Right lobe of liver (tissue), 6 donors: Measurements from ENCODE around the gene LYL1. TPM values are rescaled to one million over a fixed set of nuclear protein-coding genes. Genes with fewer than 3 reads are reported as not detected.

Experiments used
- ATAC-seq, 4 donors: fragments of 200-7000 bp; cut with Tn5 transposase; one replicate each; pipeline ENCODE4 v1.9.1; 2020; ENCODE audit warnings: mild to moderate bottlenecking in 4 of 4, moderate library complexity in 4 of 4
- DNase-seq, 3 donors: peaks; one replicate each; pipeline ENCODE4 v3.0.0-alpha.2; 2020
- H3K27ac ChIP-seq, 3 donors: fragments of 200-600 bp; one replicate each; pipeline ENCODE4 v1.8.0; 2022
- H3K27me3 ChIP-seq, 2 donors: fragments of 200-600 bp; one replicate each; pipeline ENCODE4 v1.8.0; 2022
- H3K36me3 ChIP-seq, 4 donors: fragments of 200-600 bp; sonication (generic) in 1 of 4; one replicate each; pipeline versions ENCODE4 v1.5.1 to v1.8.0; 2017 to 2022; ENCODE audit warnings: control low read depth in 1 of 4
- H3K4me1 ChIP-seq, 4 donors: fragments of 200-600 bp; sonication (generic) in 1 of 4; one replicate each; pipeline versions ENCODE4 v1.5.1 to v1.8.0; 2017 to 2022; ENCODE audit warnings: control low read depth in 1 of 4
- H3K4me3 ChIP-seq, 3 donors: fragments of 200-600 bp; one replicate each; pipeline ENCODE4 v1.8.0; 2022
- H3K9me3 ChIP-seq, 4 donors: fragments of 200-600 bp; sonication (generic) in 1 of 4; one replicate each; pipeline versions ENCODE4 v1.5.1 to v1.8.0; 2017 to 2022; ENCODE audit warnings: control low read depth in 1 of 4
- CTCF ChIP-seq, 4 donors: fragments of 200-600 bp in 3 of 4; fragments of 450-650 bp in 1 of 4; IDR thresholded peaks; one replicate each; pipeline versions ENCODE4 v1.5.1 to v1.8.0; 2016 to 2022; ENCODE audit warnings: antibody characterized with exemption in 4 of 4, mild to moderate bottlenecking in 2 of 4
- POLR2A ChIP-seq: fragments of 450-650 bp; IDR thresholded peaks from one replicate; pipeline ENCODE4 v1.6.1; 2017; ENCODE audit warnings: antibody characterized with exemption, mild to moderate bottlenecking
- whole genome bisulfite sequencing: methylation state at CpG from one replicate; pipeline ENCODE4 v1.1.6; 2018; ENCODE audit warnings: low coverage, low lambda C conversion rate; ENCODE audit not compliant: insufficient coverage; ENCODE audit errors: missing lambda C conversion rate; 5-methylcytosine and 5-hydroxymethylcytosine counted together
- intact Hi-C, 2 donors: fragments of 100-400 bp; cut with DNase I; formaldehyde crosslinking; loops; one replicate each; pipeline versions ENCODE4 v1.11.2 to v1.14.1; 2022
- total RNA-seq, 6 experiments: library from RNA; depleted of rRNA in 2 of 6; stranded (reverse); fragments of >200 nt in 2 of 6; fragmentation: NEBNext Ultra II Directional in 3 of 6; extraction: Animal tissue kit (Norgen Biotek cat#: 25700) in 3 of 6; gene quantifications; one replicate each; pipeline versions ENCODE4 v1.1.0 to v1.2.4, GENCODE V29; 2016 to 2023
- donor health status: DM: no; HTN: yes; CAD: no.
- donor health status: DM: no; HTN: no; CAD: no.
- donor health status: DM: no; HTN: no; CAD: no.
- donor health status: DM: no; HTN: yes; CAD: no.
- donor health status: DM: no; HTN: yes; CAD: no.

LYL1 gene
- total RNA-seq, 6 experiments from 2014 or later, result 1.1 to 3.7 (median 2.3) TPM

GRCh38 chr19:13095934-13096927 lies 6.4 kb downstream of the LYL1 start:
- peak overlapping the region in 1 of 3 donors; percentile 11 for H3K27ac ChIP-seq
- H3K9me3 ChIP-seq, result no peaks in the 10 kb centered on the region
- intact Hi-C loops, result loop anchor here in 1 of 2 donors (10.0 kb wide), 1 partner anchor 61 kb away; no protein-coding TSS in a partner anchor
- peak; percentile 62 to 74 (median 67) for DNase-seq
- TF ChIP-seq POLR2A (no peak), CTCF (IDR thresholded peaks at IDR 0.05) (peak; percentile 6 to 33 (median 21))
- 17% methylated on average over 18 of the region's 44 CpGs for WGBS
- H3K4me3 ChIP-seq, result peak overlapping the region in 1 of 3 donors; percentile 3
- H3K27me3 ChIP-seq, result peaks cover 0 to 6% of the 10 kb centered on the region in 2 donors
- peak; percentile 42 to 54 (median 44) for ATAC-seq
- peaks cover 0 to 3% (median 0%) of the 10 kb centered on the region in 4 donors for H3K36me3 ChIP-seq
- H3K4me1 ChIP-seq, result peaks cover 0 to 25% (median 3%) of the 10 kb centered on the region in 4 donors

- H3K27ac ChIP-seq, result no peak overlapping the region
Measured at GRCh38 chr19:13095393-13095784, 7.3 kb downstream of the LYL1 start.

GRCh38 chr19:13094771-13095392 lies 7.8 kb downstream of the LYL1 start:
- DNase-seq (no peak), ATAC-seq (no peak)
- WGBS, result 76% methylated on average over 8 of the region's 16 CpGs
- Histone ChIP-seq H3K36me3 (peaks cover 0 to 3% (median 0%) of the 10 kb centered on the region in 4 donors), H3K9me3 (no peaks in the 10 kb centered on the region), H3K27ac (no peak overlapping the region), H3K4me1 (peaks cover 0 to 29% (median 3%) of the 10 kb centered on the region in 4 donors), H3K4me3 (no peak overlapping the region), H3K27me3 (peaks cover 0 to 6% of the 10 kb centered on the region in 2 donors)
- TF ChIP-seq POLR2A, result no peak
- no peak for TF ChIP-seq CTCF (IDR thresholded peaks at IDR 0.05)
- intact Hi-C loops, result loop anchor here in 1 of 2 donors (5.0 to 10.0 kb wide), 2 partner anchors 60 to 113 kb away; no protein-coding TSS in a partner anchor

More at GRCh38 chr19:13095393-13095784, 7.3 kb downstream of the LYL1 start:
- Histone ChIP-seq H3K36me3 (peaks cover 0 to 3% (median 0%) of the 10 kb centered on the region in 4 donors), H3K9me3 (no peaks in the 10 kb centered on the region), H3K27me3 (peaks cover 0 to 6% of the 10 kb centered on the region in 2 donors), H3K4me1 (peaks cover 0 to 29% (median 3%) of the 10 kb centered on the region in 4 donors), H3K4me3 (no peak overlapping the region)
- TF ChIP-seq POLR2A (no peak), CTCF (IDR thresholded peaks at IDR 0.05) (no peak)
- 20% methylated on average over 2 of the region's 25 CpGs for WGBS
- ATAC-seq (no peak), DNase-seq (peak in 2 of 3 donors; percentile 37 to 53)
- intact Hi-C loops, result loop anchor here in 1 of 2 donors (10.0 kb wide), 1 partner anchor 61 kb away; no protein-coding TSS in a partner anchor

GRCh38 chr19:13094106-13094504 lies 8.6 kb downstream of the LYL1 start:
- DNase-seq, result peak in 1 of 3 donors; percentile 54

More at GRCh38 chr19:13094106-13094504, 8.6 kb downstream of the LYL1 start:
- Histone ChIP-seq H3K9me3 (no peaks in the 10 kb centered on the region), H3K27ac (no peak overlapping the region), H3K4me1 (peaks cover 0 to 29% (median 3%) of the 10 kb centered on the region in 4 donors), H3K4me3 (no peak overlapping the region), H3K36me3 (peaks cover 0 to 3% (median 0%) of the 10 kb centered on the region in 4 donors), H3K27me3 (peaks cover 0 to 6% of the 10 kb centered on the region in 2 donors)
- TF ChIP-seq POLR2A, result no peak
- peak in 1 of 4 donors; percentile 0 for TF ChIP-seq CTCF (IDR thresholded peaks at IDR 0.05)
- WGBS, result no CpG with 5 or more reads among the region's 5 CpGs
- intact Hi-C loops, result loop anchor here in 1 of 2 donors (5.0 to 10.0 kb wide), 2 partner anchors 59 to 112 kb away; no protein-coding TSS in a partner anchor
- ATAC-seq, result no peak
